Hematopoietic multipotent progenitor cell treated with erythropoietin and hydrocortisone succinate and interleukin-3 and kit ligand, for 15 days (in vitro differentiated cells): ENCODE results near the gene PIK3C3.

Experiments
- DNase-seq: peaks from one replicate; pipeline ENCODE4 v3.0.0-alpha.2; 2015; ENCODE audit warnings: low spot score

The PIK3C3 gene

GRCh38 chr18:41954827-41955613, at the start of gene PIK3C3:
Gene PIK3C3 (plus strand): TSS chr18:41955234. CDS start chr18:41955292, 58 bp downstream.
- peak; percentile 98 for DNase-seq

GRCh38 chr18:41905786-41906527, 49.1 kb upstream of the PIK3C3 start:
- DNase-seq: no peak

GRCh38 chr18:41906528-41907146, 48.4 kb upstream of the PIK3C3 start:
- peak; percentile 24 for DNase-seq

GRCh38 chr18:41917181-41917580, 37.9 kb upstream of the PIK3C3 start:
- DNase-seq: no peak

GRCh38 chr18:41921770-41922169, 33.3 kb upstream of the PIK3C3 start:
- DNase-seq: no peak

DNA sequence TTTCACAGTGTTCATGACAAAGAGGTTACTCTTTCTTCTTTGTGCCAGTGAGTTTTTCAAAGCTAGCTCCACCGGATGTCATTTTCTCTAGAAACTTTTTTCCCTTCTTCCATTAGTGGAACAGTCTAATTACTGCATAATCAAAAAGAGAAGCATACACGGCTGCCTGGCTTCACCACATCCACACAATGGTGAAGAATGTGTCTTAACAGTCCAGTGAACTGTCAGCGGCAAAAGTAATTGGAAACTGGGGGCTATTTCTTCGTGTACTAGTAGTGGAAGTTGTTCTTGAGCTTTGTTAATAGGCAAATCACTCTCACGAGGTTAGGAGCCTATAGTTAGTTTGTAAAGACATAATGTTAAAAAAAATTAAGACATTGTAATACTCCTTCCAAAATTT, 32.9 kb upstream of the PIK3C3 start:
- no peak for DNase-seq

- no peak for DNase-seq
Observed at GRCh38 chr18:41922841-41923240, 32.2 kb upstream of the PIK3C3 start.

DNA sequence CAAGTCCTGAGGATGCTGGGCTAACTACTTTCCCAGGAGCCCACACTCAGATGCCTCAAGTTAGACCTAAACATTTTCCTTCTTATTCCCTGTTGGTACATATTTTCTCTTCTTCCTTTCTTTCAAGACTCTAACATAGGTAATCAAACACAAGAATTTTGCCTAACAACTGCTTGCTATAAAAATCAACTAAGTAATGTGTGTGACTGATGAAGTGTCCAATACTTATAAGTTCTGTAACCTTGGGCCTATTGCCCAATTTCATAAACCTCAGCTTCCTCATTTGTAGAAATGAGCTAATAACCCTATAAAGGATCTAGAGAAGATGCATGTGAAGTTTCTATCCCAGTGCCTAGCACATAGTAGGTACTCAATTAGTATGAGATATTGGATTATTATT, 31.6 kb upstream of the PIK3C3 start:
- DNase-seq: no peak

DNA sequence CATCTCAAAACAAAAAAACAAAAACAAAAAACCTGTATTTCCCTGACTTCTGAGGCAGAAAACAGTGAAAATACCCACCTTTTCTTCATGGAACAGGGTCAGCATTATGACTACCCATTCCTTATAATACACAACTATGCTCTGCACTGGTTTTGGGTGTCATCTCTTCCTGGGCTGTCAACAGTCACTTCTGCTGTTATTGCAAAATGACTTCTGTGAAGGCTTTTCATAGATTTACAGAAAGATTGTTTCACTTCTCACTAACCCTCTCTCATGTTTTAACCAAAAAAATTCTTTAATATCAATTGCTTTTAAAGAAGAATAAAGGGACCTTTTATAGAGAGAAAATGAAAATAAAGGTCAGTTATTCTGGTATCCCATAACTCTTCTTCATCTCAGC, 26.5 kb upstream of the PIK3C3 start:
- no peak for DNase-seq

DNA sequence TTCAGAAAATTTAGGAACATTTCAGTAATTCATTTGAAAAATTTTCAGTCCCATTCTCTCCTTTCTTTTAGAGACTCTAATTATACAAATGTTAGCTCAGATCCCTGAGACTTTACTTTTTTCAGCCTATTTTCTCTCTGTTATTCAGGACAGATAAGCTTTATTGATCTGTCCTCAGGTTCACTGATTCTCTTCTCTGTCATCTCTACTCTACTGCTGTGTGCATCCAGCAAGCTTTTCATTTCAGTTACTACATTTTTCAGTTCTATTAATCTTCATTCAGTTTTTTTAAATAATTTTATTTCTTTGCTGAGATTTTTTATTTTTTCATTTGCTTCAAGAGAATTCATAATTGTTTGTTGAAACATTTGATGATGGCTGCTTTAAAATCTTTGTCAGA, 22.1 kb upstream of the PIK3C3 start:
- DNase-seq: no peak

DNA sequence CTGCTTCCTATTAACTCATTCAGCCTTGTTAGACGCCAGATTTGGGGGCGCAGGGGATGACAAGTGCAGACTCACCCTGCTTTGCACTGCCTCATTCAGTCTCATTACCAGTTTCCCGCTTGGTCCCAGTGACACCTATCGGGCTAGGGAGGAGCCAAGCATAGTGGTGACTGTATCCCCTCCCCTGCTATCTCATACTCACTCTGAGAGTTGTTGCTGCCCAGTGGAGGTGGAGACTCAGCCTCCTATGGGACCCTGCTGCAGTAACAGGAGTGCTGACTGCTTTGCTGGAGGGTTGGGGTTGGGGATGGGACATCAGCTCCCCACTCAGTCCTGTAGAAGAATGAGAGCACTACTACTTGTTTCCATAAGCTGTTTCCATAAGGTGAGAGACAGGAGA, 21.3 kb upstream of the PIK3C3 start:
- DNase-seq: no peak

- DNase-seq: no peak
Observed at GRCh38 chr18:41936471-41937134, 18.4 kb upstream of the PIK3C3 start.

DNA sequence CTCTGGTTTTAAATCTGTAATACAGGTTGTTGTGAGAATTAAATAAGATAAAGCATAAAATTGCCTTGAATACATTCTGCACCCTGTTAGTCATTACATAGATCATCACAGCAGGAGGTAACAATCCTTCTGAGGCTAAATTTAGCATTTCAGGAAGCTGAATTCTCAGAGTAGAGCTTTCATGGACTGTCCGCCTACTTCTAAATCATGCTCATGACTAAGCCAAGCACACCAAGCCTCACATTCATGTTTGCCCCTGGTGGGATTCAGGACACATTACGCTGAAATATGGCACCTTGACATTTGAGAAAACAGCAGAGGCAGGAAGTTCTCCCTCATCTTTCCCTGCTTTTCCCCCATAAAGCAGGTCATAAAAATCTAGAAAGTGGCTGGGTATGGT, 16.6 kb upstream of the PIK3C3 start:
- no peak for DNase-seq

- DNase-seq: no peak
Observed at GRCh38 chr18:41939326-41939725, 15.7 kb upstream of the PIK3C3 start.

DNA sequence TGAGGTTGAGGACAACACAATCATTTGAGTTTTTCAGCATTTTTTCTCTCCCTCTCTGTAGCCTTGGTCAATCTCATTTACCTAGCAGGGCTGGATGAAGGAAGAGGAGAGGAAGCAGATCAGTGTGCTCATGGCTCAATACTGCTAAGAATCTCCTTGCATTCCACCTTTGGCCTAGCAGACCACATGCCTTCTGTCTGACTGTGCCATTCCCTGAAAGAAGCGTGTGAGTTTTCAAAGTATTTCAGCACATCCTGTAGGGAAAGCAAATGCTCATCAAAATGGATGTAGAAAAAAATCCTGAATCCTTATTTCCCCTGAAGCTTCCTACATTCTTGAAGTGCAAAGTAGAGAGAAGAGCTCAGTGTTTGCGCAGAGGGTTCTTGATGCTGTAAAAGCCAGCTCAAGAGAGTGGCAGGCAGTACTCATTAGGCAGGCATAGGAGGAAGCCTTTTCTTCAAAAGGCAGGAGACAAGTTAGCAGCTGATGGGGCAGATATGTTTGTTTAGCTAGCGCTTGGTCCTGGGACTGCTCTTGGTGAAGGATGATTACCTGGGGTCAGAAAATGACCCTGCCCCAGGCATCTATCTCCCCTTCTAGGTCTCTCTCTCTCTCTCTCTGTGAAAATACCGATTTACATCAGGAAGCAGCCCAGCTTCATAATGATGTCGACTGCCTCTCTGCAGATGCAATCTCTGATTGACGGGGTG, 14.4 kb upstream of the PIK3C3 start:
- DNase-seq: no peak

GRCh38 chr18:41942254-41942653, 12.8 kb upstream of the PIK3C3 start:
- no peak for DNase-seq

- no peak for DNase-seq
Observed at GRCh38 chr18:41948544-41949110, 6.4 kb upstream of the PIK3C3 start.

DNA sequence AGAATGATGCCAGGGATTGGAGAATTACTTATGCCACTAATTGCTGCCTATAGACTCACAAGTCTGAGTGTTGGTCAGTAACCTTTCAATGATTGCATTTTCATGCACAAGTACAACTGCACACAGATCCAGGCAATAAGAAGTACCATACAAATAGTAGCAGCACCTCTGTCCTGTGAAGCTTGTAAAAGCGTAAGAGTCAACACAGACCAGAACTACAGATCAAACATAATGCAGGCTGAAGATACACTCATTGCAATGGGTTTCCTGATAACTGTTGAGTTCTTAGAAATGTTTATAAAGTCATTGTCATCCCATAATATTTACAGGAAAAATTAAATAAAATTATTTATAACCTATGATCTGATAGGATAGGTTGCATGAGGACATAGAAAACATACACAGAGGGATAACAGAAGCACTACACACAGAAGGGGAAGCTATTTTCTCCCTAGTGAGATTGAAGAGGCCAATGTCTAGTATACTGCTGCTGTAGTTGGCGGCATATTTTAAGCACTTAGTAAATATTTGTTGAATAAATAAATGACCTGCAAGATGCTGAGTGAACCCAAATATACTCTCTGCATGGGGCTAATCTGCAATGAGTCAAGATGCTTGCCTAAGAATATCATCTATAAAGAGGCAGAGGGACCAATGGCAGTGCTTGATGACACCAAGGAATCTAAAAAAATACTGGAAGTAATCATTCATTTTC, 5.7 kb upstream of the PIK3C3 start:
- DNase-seq: no peak

DNA sequence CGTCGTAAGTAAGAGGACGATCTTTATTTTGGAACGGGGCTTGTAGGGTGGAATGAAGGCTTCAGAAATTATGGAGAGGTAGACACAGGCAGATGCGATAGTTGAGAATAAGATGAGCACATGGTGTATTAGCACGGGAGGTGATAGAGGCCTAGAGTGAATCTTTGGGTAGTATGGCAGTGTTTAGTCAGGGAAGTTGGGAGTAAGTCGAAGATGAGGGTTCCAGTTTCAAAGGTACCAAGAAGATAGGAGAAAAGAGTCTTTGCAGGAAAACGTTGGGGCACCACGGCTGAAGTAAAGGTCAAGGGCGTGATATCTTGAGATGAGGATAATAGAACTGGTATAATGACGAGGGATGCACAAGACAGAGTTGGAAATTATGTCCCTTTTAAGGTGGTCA, 654 bp downstream of the PIK3C3 start:
- no peak for DNase-seq

DNA sequence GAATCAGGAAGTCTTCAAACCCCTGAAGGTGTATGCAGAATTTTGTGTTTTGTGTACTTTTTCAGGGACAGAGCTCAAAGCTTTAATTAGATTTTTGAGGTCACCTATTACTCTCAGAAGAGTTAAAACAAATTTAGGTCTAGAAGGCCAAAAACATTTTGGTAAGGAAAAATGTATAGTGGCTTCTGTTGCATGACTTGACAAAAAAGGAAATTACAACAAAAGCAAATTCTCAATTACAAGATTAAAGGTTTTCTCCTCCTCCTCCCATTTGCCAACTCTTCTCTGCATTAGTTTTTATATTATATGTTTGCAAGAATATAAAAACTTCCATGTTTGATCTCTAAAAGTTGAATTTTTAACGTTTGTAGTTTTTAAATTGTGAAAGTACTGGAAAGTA, 4.0 kb downstream of the PIK3C3 start:
- no peak for DNase-seq
